GM12801 (cell line): ENCODE measurements around the gene MICAL3.

ENCODE experiments used
- CTCF ChIP-seq: IDR thresholded peaks from one replicate; pipeline ENCODE4 v1.5.1; 2011; ENCODE audit warnings: control low read depth; ENCODE audit not compliant: insufficient read length; ENCODE audit errors: extremely low read depth

Gene MICAL3

GRCh38 chr22:17919276-17920144 is 104.9 kb downstream of the MICAL3 start:
- no peak for TF ChIP-seq CTCF

GRCh38 chr22:17918840-17919239 is 105.5 kb downstream of the MICAL3 start:
- TF ChIP-seq CTCF, result no peak

- no peak for TF ChIP-seq CTCF
These were observed 106.8 kb downstream of the MICAL3 start for GRCh38 chr22:17917490-17917983.

GRCh38 chr22:17916226-17916889 is 108.0 kb downstream of the MICAL3 start:
- TF ChIP-seq CTCF, result no peak

- TF ChIP-seq CTCF, result no peak
These were observed 108.7 kb downstream of the MICAL3 start for GRCh38 chr22:17915676-17916075.

GRCh38 chr22:17915188-17915587 is 109.2 kb downstream of the MICAL3 start:
- no peak for TF ChIP-seq CTCF

- no peak for TF ChIP-seq CTCF
These were observed 109.9 kb downstream of the MICAL3 start for GRCh38 chr22:17914474-17914873.
